WERI-Rb-1 (cell line): ENCODE results near the gene WDFY1.

ENCODE experiments used
- DNase-seq: peaks from one replicate; pipeline ENCODE4 v3.0.0-alpha.2; 2020
- H3K27ac ChIP-seq: fragments of 250-450 bp; sonication (Bioruptor Pico); 2 replicates; pipeline ENCODE4 v1.5.1; 2020; ENCODE audit warnings: mild to moderate bottlenecking, moderate library complexity
- H3K27me3 ChIP-seq: fragments of 250-450 bp; sonication (Bioruptor Pico); 2 replicates; pipeline ENCODE4 v1.5.1; 2021; ENCODE audit warnings: mild to moderate bottlenecking, low read depth, moderate library complexity; ENCODE audit not compliant: insufficient read depth, severe bottlenecking
- H3K36me3 ChIP-seq: fragments of 250-450 bp; sonication (Bioruptor Pico); 2 replicates; pipeline ENCODE4 v1.5.1; 2020; ENCODE audit warnings: mild to moderate bottlenecking, moderate library complexity
- H3K4me3 ChIP-seq: 2 replicates; pipeline ENCODE4 v1.5.1; 2011; ENCODE audit warnings: low read depth, mild to moderate bottlenecking, control low read depth, low read length
- H3K9me3 ChIP-seq: fragments of 250-450 bp; sonication (Bioruptor Pico); 2 replicates; pipeline ENCODE4 v1.5.1; 2021; ENCODE audit warnings: mild to moderate bottlenecking, moderate library complexity; ENCODE audit not compliant: severe bottlenecking
- CTCF ChIP-seq: IDR thresholded peaks from 2 replicates; pipeline ENCODE4 v1.5.1; 2011; ENCODE audit warnings: low read depth, mild to moderate bottlenecking, control low read depth, inconsistent platforms, low read length

Gene WDFY1

GRCh38 chr2:223916181-223916920 is 28.8 kb downstream of the WDFY1 start:
- Histone ChIP-seq H3K36me3 (peaks cover 3% of the 10 kb centered on the region; the same call in 1 of the 2 replicates), H3K27me3 (no peaks in the 10 kb centered on the region), H3K9me3 (no peaks in the 10 kb centered on the region), H3K27ac (no peak overlapping the region), H3K4me3 (no peak overlapping the region)
- TF ChIP-seq CTCF: no peak
- no peak for DNase-seq

GRCh38 chr2:223915071-223915470 is 30.1 kb downstream of the WDFY1 start:
- Histone ChIP-seq H3K27ac (no peak overlapping the region), H3K4me3 (no peak overlapping the region), H3K9me3 (no peaks in the 10 kb centered on the region), H3K27me3 (no peaks in the 10 kb centered on the region), H3K36me3 (peaks cover 3% of the 10 kb centered on the region; the same call in 1 of the 2 replicates)
- no peak for DNase-seq
- no peak for TF ChIP-seq CTCF

GRCh38 chr2:223914324-223914723 is 30.8 kb downstream of the WDFY1 start:
- H3K27ac ChIP-seq: no peak overlapping the region
- no peak overlapping the region for H3K4me3 ChIP-seq
- H3K27me3 ChIP-seq: no peaks in the 10 kb centered on the region
- TF ChIP-seq CTCF: no peak
- no peaks in the 10 kb centered on the region for H3K9me3 ChIP-seq
- no peak for DNase-seq
- peaks cover 3% of the 10 kb centered on the region; the same call in 1 of the 2 replicates for H3K36me3 ChIP-seq

GRCh38 chr2:223909001-223909741 is 36.0 kb downstream of the WDFY1 start:
- Histone ChIP-seq H3K27me3 (no peaks in the 10 kb centered on the region), H3K4me3 (no peak overlapping the region), H3K27ac (no peak overlapping the region), H3K36me3 (peaks cover 3% of the 10 kb centered on the region), H3K9me3 (no peaks in the 10 kb centered on the region)
- TF ChIP-seq CTCF: no peak
- no peak for DNase-seq

GRCh38 chr2:223908304-223908998 is 36.7 kb downstream of the WDFY1 start:
- no peak overlapping the region for H3K27ac ChIP-seq
- peaks cover 3% of the 10 kb centered on the region for H3K36me3 ChIP-seq
- H3K4me3 ChIP-seq: no peak overlapping the region
- TF ChIP-seq CTCF: no peak
- DNase-seq: no peak
- no peaks in the 10 kb centered on the region for H3K9me3 ChIP-seq
- H3K27me3 ChIP-seq: no peaks in the 10 kb centered on the region
